T-helper 2 cell treated with Interferon-gamma antibody and Interleukin-4, amounts not matched to agents 5 μg/mL and 100 μg/mL, for 36 hours (primary cell): Measurements from ENCODE around the gene CDON.

Experiments used
- DNase-seq: peaks from one replicate; pipeline ENCODE4 v3.0.0; 2021; ENCODE audit warnings: low spot score
- H3K27ac Mint-ChIP-seq: one replicate; pipeline ENCODE4 v1.8.0; 2021; ENCODE audit warnings: mild to moderate bottlenecking, mixed read lengths
- H3K27me3 Mint-ChIP-seq: one replicate; pipeline ENCODE4 v1.8.0; 2021; ENCODE audit warnings: low read depth, mixed read lengths
- H3K36me3 Mint-ChIP-seq: one replicate; pipeline ENCODE4 v1.8.0; 2021; ENCODE audit warnings: low read depth, mixed read lengths
- H3K4me1 Mint-ChIP-seq: one replicate; pipeline ENCODE4 v1.8.0; 2021; ENCODE audit warnings: low read depth, mixed read lengths
- H3K4me3 Mint-ChIP-seq: one replicate; pipeline ENCODE4 v1.8.0; 2022; ENCODE audit warnings: mild to moderate bottlenecking, moderate library complexity, mixed read lengths
- H3K9me3 Mint-ChIP-seq: one replicate; pipeline ENCODE4 v1.8.0; 2021; ENCODE audit warnings: mixed read lengths

Gene CDON

DNA sequence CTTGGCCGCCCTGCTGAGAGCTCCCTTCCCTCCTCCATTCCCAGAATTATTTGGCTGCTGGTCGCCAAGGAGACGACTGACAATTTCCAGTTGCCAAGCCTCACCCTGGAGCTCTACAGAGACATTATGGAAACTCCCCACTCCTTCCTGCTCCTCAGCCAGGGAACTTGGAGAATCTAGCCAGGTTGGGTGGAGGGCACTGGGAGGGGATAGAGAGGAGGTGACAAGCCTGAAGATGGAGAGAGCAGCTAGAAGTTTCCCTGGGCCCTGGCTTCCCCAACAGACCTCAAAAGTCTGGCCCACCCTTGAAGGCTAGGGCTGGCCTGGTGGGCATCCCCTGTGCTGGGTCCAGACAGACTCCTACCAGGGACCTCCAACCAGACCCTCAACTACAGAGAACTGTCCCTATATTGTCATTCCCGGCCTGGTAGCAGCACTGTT, 123.6 kb downstream of the CDON start:
- H3K4me1 Mint-ChIP-seq: peaks cover 9% of the 10 kb centered on the region
- no peaks in the 10 kb centered on the region for H3K9me3 Mint-ChIP-seq
- H3K36me3 Mint-ChIP-seq: no peaks in the 10 kb centered on the region
- no peak for DNase-seq
- no peaks in the 10 kb centered on the region for H3K27me3 Mint-ChIP-seq
- no peak overlapping the region for H3K4me3 Mint-ChIP-seq
- no peak overlapping the region for H3K27ac Mint-ChIP-seq

DNA sequence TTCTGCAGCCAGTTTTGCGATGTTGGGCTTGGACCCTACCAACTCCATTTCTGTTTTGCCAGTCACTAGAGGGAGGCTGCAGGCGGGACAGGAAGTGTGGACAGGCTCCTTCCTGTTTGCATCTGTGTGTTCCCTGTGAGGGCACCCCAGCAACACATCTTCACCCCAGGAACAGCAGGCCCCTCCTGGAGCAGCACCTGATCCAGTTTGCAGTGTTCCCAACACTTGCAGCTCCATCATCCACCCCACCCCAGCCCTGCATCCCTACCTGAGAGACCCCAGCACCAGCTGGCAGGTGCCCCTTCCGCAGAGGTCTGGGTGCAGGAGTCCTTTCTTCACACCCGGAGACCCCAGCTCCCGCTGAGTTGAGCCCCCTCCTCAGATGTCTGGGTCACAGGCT, 124.2 kb downstream of the CDON start:
- DNase-seq: no peak
- Mint-ChIP-seq H3K9me3 (no peaks in the 10 kb centered on the region), H3K4me1 (peaks cover 9% of the 10 kb centered on the region), H3K27me3 (no peaks in the 10 kb centered on the region), H3K36me3 (no peaks in the 10 kb centered on the region), H3K4me3 (no peak overlapping the region), H3K27ac (no peak overlapping the region)

- Mint-ChIP-seq H3K27ac (no peak overlapping the region), H3K27me3 (no peaks in the 10 kb centered on the region), H3K9me3 (no peaks in the 10 kb centered on the region), H3K36me3 (no peaks in the 10 kb centered on the region), H3K4me1 (peaks cover 5% of the 10 kb centered on the region), H3K4me3 (no peak overlapping the region)
- no peak for DNase-seq
Observed at GRCh38 chr11:125935618-125936199, 127.0 kb downstream of the CDON start.

GRCh38 chr11:125935056-125935455, 127.6 kb downstream of the CDON start:
- no peak for DNase-seq
- H3K4me3 Mint-ChIP-seq: no peak overlapping the region
- no peaks in the 10 kb centered on the region for H3K36me3 Mint-ChIP-seq
- H3K27me3 Mint-ChIP-seq: peaks cover 2% of the 10 kb centered on the region
- no peak overlapping the region for H3K27ac Mint-ChIP-seq
- H3K9me3 Mint-ChIP-seq: no peaks in the 10 kb centered on the region
- peaks cover 5% of the 10 kb centered on the region for H3K4me1 Mint-ChIP-seq

- no peaks in the 10 kb centered on the region for H3K9me3 Mint-ChIP-seq
- H3K4me1 Mint-ChIP-seq: peaks cover 5% of the 10 kb centered on the region
- H3K27ac Mint-ChIP-seq: no peak overlapping the region
- H3K4me3 Mint-ChIP-seq: no peak overlapping the region
- no peak for DNase-seq
- H3K27me3 Mint-ChIP-seq: peaks cover 2% of the 10 kb centered on the region
- no peaks in the 10 kb centered on the region for H3K36me3 Mint-ChIP-seq
Observed at GRCh38 chr11:125934473-125934872, 128.2 kb downstream of the CDON start.

GRCh38 chr11:125933030-125933813, 129.4 kb downstream of the CDON start:
- Mint-ChIP-seq H3K27ac (no peak overlapping the region), H3K27me3 (peaks cover 8% of the 10 kb centered on the region), H3K4me1 (peaks cover 1% of the 10 kb centered on the region), H3K4me3 (no peak overlapping the region), H3K9me3 (no peaks in the 10 kb centered on the region), H3K36me3 (no peaks in the 10 kb centered on the region)
- DNase-seq: no peak

- no peaks in the 10 kb centered on the region for H3K36me3 Mint-ChIP-seq
- H3K27ac Mint-ChIP-seq: no peak overlapping the region
- no peak overlapping the region for H3K4me3 Mint-ChIP-seq
- no peaks in the 10 kb centered on the region for H3K9me3 Mint-ChIP-seq
- no peaks in the 10 kb centered on the region for H3K4me1 Mint-ChIP-seq
- peaks cover 8% of the 10 kb centered on the region for H3K27me3 Mint-ChIP-seq
- no peak for DNase-seq
Observed at GRCh38 chr11:125932301-125932700, 130.4 kb downstream of the CDON start.

DNA sequence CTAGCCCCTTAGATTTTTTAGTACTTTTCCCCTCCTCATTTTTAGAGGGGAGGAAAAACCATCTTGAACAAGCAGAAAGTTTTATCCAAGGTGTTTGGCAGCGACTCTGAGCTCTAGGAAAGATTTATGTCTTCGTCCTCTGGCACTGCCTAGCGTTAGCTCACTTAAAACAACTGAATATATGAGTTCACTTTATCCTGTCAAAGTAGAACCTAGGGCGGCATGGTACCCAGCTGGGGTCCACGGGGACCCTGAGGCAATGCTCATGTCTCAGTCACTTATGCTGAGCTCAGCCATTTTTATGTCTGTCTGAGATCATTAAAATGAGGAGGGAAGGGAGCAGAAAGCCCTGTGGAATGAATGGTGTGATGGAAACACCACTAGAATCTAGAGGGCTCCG, 131.0 kb downstream of the CDON start:
- Mint-ChIP-seq H3K27me3 (peaks cover 10% of the 10 kb centered on the region), H3K4me1 (no peaks in the 10 kb centered on the region), H3K36me3 (no peaks in the 10 kb centered on the region), H3K4me3 (no peak overlapping the region), H3K27ac (no peak overlapping the region), H3K9me3 (no peaks in the 10 kb centered on the region)
- DNase-seq: no peak

DNA sequence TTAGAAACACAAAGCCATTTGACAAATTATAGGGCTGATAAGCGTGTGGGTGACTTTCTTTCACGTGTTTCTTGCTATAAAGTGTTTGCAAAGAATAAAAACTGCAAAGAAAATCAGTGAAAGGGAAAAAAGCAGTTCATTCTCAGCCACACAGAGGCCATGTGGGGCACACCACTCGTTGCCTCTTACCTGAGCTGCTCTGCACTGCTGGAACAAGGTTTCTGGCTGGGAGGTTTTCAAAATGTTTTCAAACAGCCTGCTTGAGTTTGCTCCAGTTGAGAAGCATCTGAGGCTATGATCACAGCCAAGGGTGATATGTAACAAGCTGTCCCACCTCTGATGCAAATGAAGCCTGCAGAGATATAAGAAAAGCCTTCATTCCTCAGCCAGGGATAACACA, 131.6 kb downstream of the CDON start:
- no peak overlapping the region for H3K27ac Mint-ChIP-seq
- H3K4me3 Mint-ChIP-seq: no peak overlapping the region
- no peak for DNase-seq

DNA sequence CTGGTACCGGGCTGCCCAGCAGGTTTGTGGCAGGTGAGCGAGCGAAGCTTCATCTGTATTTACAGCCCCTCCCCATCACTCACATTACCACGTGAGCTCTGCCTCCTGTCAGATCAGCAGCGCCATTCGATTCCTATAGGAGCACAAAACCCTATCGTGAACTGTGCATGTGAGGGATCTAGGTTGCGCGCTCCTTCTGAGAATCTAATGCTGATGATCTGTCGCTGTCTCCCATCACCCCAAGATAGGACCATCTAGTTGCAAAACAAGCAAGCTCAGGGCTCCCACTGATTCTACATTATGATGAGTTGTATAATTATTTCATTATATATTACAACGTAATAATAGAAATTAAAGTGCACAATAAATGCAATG, 132.6 kb downstream of the CDON start:
- peaks cover 10% of the 10 kb centered on the region for H3K27me3 Mint-ChIP-seq
- no peaks in the 10 kb centered on the region for H3K9me3 Mint-ChIP-seq
- DNase-seq: no peak
- H3K4me1 Mint-ChIP-seq: no peaks in the 10 kb centered on the region
- no peaks in the 10 kb centered on the region for H3K36me3 Mint-ChIP-seq
- H3K27ac Mint-ChIP-seq: no peak overlapping the region
- H3K4me3 Mint-ChIP-seq: no peak overlapping the region

More for the DNA sequence above, 131.6 kb downstream of the CDON start:
- no peaks in the 10 kb centered on the region for H3K9me3 Mint-ChIP-seq
- H3K4me1 Mint-ChIP-seq: no peaks in the 10 kb centered on the region
- H3K36me3 Mint-ChIP-seq: no peaks in the 10 kb centered on the region
- H3K27me3 Mint-ChIP-seq: peaks cover 10% of the 10 kb centered on the region

DNA sequence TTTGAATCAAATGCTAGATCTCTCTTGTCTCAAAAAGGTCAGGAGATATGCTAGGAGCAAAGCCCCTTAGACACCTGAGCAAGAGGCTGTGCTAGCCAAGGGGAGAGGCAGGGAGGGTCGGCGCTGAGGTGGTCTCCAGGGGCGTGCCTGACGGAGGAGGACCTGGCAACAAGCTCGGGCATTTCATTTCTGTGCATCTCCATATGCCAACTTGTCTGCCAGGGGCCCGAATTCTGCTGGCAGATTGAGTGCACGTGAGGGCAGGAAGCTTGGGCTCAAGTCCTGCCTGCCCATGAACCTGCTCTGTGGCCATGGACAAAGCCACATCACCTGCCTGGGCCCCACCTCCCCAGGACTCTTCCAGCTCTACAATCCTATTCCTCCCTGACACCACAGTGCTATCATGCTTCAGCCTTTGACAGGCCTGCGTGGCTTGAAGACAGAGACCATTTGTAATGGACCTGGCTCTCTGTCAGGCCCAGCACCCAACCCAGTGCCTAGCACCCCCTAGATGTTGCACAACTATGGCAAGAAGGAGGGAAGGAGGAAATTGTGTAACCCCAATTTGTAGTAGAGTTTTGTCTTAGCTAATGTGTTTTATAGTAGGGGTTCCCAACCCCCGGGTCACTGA, 133.1 kb downstream of the CDON start:
- DNase-seq: no peak
- Mint-ChIP-seq H3K36me3 (no peaks in the 10 kb centered on the region), H3K9me3 (no peaks in the 10 kb centered on the region), H3K27ac (no peak overlapping the region), H3K4me1 (no peaks in the 10 kb centered on the region), H3K27me3 (peaks cover 10% of the 10 kb centered on the region), H3K4me3 (no peak overlapping the region)

DNA sequence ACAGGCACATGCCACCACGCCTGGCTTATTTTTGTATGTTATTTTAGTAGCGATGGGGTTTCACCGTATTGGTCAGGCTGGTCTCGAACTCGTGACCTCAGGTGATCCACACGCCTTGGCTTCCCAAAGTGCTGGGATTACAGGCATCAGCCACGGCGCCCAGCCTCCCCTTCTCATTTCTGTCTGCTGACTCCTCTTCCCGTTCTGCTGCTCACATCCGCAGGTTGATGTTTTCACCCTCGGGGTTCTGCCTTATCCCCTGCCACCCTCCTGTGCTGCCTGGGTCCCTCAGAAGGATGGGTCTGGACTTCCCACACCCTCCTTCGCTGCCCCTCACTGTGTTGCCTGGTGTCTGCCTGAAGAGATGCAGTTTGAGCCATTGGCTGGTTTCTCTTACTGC, 136.0 kb downstream of the CDON start:
- no peak for DNase-seq
- no peaks in the 10 kb centered on the region for H3K9me3 Mint-ChIP-seq
- H3K27me3 Mint-ChIP-seq: peaks cover 13% of the 10 kb centered on the region
- no peaks in the 10 kb centered on the region for H3K36me3 Mint-ChIP-seq
- H3K27ac Mint-ChIP-seq: no peak overlapping the region
- H3K4me3 Mint-ChIP-seq: no peak overlapping the region
- H3K4me1 Mint-ChIP-seq: no peaks in the 10 kb centered on the region

DNA sequence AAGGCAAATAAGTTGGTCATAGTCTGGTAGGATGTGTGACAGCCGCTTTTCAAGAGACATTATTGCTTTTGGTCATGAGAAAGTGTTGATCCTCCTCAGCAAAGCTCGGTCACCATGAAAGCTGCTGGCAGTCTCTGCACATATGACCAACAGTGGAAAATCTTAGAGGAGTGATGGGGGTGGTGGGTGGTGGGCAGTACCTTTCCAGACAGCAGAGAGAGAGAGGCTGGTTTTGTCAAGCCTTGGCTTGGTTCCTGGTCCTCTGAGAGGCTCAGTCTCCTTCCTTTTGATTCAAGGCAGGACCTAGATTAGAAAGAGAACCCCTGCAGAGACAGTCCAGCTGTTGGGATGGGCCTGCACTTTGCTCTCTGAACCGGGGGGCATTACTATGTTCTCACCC, 136.9 kb downstream of the CDON start:
- Mint-ChIP-seq H3K9me3 (no peaks in the 10 kb centered on the region), H3K4me1 (no peaks in the 10 kb centered on the region), H3K36me3 (no peaks in the 10 kb centered on the region), H3K27ac (no peak overlapping the region), H3K4me3 (no peak overlapping the region), H3K27me3 (peaks cover 13% of the 10 kb centered on the region)
- no peak for DNase-seq

- peaks cover 11% of the 10 kb centered on the region for H3K27me3 Mint-ChIP-seq
- H3K27ac Mint-ChIP-seq: no peak overlapping the region
- H3K4me3 Mint-ChIP-seq: no peak overlapping the region
- DNase-seq: no peak
- no peaks in the 10 kb centered on the region for H3K9me3 Mint-ChIP-seq
- H3K4me1 Mint-ChIP-seq: no peaks in the 10 kb centered on the region
- H3K36me3 Mint-ChIP-seq: no peaks in the 10 kb centered on the region
Observed at GRCh38 chr11:125925247-125925740, 137.4 kb downstream of the CDON start.
